HG03064 (cell line): ENCODE measurements around the gene MMP14.
"Not testable (repeated sequence)": the region's sequence is repeated elsewhere in the genome, so short reads cannot be mapped to it uniquely, and the experiment has no call there.

Experiments used
- ATAC-seq: cut with Tn5 transposase; IDR thresholded peaks from one replicate; pipeline ENCODE4 v1.9.1; 2021; ENCODE audit warnings: low read depth; ENCODE audit not compliant: unreplicated experiment

The MMP14 gene

DNA sequence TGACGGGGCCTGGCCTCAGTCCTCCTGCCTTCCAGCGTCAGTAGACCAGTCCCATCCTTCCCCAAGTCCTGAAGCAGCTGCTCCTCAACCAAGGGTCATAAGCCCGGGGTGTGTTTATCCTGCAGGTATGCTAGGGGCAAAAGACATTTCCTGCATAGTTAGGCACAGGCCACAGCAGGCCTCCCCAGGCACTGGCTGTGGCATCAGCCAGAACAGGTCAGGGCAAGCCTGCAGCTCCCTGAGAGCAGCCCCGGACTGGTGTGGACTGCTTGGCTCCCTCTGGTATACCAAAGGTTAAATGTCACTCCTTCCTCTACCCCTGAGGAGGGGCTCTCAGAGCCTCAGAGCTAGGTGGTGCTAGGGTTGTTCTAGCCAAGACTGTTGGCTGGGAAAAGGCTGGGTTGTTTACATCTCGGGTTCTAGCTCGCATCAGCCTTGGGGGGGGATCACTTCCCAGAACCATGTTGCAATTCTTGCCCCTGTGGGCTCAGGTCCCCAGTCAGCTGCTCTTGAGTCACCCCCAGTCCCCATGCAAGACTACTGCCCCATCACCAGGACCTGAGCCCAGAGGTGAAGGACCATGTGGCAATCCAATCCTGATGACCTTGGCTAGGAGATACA is 2.9 kb downstream of the MMP14 start:
- ATAC-seq: no peak

DNA sequence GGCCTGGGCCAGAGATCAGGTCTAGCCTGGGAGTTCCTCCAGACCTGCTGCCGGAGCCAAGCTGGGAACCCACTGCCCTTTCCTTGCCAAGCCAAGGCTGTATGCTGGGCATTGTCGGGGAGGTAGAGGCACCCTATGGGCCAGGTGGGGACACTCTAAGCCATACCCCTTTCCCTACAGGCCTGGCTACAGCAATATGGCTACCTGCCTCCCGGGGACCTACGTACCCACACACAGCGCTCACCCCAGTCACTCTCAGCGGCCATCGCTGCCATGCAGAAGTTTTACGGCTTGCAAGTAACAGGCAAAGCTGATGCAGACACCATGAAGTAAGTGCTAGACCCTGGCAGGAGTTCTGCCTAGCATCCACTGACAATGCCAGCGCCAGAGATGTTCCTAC is 4.9 kb downstream of the MMP14 start:
- ATAC-seq: no peak

DNA sequence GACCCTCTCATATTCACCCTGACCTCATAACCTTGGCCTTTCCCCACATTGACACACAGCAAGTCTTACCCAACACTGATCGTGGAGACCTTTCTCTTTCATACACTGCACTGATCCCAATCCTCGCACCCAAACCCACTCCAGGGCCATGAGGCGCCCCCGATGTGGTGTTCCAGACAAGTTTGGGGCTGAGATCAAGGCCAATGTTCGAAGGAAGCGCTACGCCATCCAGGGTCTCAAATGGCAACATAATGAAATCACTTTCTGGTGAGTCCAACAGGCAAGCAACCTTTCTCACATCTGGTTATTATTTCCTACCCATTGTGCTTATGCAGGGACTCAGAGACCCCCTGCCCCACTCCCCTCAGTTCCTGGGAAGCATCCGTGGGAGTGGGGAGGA is 5.4 kb downstream of the MMP14 start:
- no peak for ATAC-seq

DNA sequence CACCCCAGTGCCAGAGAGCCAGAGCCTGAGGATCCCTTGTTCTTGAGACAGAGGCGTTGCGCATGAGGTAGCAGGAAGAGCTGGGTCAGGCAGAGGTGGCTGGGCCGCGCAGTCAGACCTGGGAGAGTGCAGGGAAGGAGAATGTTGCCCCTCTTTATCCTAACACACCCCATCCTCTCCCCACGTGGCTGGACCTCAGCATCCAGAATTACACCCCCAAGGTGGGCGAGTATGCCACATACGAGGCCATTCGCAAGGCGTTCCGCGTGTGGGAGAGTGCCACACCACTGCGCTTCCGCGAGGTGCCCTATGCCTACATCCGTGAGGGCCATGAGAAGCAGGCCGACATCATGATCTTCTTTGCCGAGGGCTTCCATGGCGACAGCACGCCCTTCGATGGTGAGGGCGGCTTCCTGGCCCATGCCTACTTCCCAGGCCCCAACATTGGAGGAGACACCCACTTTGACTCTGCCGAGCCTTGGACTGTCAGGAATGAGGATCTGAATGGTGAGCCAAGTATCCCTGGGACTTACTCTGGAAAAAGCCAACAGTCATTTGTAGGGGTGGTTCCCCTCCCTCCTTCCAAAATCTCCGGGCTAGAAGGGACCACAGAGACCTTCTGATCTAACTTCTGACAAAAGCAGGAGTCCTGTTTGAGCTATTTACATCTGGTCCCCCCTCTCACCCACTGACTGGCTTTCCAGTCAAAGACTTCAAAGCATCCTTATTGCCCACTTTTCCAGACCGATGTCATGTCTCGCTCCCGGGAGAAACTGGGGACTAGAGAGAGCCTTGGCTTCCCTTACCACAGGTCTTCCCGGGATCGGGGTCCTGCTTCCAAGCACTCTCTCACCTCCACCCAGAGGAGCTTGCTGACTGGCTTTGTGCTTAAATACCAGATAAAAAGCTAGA is 6.1 kb downstream of the MMP14 start:
- no peak for ATAC-seq

DNA sequence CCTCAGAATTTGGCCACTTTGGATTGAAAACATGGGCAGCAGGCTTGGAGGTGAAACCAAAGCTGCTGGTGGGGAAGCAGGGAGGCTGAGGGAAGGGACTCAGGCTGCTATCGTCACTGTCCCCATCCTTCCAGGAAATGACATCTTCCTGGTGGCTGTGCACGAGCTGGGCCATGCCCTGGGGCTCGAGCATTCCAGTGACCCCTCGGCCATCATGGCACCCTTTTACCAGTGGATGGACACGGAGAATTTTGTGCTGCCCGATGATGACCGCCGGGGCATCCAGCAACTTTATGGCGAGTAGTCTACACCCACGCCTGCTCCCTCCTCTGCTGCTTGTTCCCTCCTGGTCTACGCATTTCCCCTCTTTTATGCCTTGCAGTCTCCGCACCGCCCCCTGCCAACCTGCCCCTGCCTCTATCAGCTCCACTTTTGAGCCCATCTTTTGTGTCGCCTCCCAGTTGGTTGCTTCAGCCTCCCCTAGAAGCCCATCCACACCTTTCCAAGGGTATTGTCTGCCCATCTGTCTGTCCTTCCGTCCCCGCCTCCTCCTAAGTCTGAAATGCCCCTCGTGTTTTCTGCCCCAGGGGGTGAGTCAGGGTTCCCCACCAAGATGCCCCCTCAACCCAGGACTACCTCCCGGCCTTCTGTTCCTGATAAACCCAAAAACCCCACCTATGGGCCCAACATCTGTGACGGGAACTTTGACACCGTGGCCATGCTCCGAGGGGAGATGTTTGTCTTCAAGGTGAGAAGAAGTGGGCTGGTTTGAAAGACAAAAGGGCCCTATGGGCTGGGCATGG is 6.9 kb downstream of the MMP14 start:
- no peak for ATAC-seq

DNA sequence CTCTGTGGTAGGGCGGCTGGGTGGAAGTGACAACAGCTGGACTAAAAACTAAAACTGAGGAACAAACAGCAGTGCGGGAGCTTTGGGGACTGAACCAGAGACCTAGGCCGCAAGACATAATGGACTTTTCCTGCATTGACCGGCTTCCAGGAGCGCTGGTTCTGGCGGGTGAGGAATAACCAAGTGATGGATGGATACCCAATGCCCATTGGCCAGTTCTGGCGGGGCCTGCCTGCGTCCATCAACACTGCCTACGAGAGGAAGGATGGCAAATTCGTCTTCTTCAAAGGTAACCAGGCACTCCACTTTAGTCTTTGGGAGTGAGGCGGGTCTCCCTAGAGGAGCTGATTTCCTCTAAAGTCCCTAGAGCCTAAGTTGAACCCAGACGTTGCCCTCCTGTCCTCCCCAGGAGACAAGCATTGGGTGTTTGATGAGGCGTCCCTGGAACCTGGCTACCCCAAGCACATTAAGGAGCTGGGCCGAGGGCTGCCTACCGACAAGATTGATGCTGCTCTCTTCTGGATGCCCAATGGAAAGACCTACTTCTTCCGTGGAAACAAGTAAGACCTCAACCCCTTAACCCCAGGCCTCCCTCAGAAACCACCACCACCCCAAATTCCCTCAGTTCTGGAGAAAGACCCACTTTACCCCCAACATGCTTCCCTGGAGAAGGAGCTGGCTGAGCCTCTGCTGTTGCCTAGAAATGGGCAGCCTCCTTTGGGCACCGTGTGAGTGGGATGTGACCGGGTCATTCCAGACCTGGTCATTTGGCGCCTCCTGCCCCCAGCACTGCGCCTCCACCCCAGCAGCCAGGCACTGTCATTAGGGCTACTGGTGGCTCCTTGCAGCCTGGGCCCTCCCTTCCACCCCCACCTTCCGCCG is 8.1 kb downstream of the MMP14 start:
- ATAC-seq: no peak

DNA sequence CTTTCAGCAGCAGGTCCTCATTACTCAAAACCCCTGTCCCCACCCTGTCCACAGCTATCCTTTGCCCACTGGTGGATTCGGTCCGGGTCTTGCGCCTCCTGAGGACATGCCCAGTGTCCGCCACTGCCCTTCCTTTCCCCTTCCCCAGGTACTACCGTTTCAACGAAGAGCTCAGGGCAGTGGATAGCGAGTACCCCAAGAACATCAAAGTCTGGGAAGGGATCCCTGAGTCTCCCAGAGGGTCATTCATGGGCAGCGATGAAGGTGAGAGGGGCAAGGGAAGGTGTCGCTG is 8.7 kb downstream of the MMP14 start:
- ATAC-seq: no peak

DNA sequence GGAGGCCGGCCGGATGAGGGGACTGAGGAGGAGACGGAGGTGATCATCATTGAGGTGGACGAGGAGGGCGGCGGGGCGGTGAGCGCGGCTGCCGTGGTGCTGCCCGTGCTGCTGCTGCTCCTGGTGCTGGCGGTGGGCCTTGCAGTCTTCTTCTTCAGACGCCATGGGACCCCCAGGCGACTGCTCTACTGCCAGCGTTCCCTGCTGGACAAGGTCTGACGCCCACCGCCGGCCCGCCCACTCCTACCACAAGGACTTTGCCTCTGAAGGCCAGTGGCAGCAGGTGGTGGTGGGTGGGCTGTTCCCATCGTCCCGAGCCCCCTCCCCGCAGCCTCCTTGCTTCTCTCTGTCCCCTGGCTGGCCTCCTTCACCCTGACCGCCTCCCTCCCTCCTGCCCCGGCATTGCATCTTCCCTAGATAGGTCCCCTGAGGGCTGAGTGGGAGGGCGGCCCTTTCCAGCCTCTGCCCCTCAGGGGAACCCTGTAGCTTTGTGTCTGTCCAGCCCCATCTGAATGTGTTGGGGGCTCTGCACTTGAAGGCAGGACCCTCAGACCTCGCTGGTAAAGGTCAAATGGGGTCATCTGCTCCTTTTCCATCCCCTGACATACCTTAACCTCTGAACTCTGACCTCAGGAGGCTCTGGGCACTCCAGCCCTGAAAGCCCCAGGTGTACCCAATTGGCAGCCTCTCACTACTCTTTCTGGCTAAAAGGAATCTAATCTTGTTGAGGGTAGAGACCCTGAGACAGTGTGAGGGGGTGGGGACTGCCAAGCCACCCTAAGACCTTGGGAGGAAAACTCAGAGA is 9.6 kb downstream of the MMP14 start:
- ATAC-seq: no peak

DNA sequence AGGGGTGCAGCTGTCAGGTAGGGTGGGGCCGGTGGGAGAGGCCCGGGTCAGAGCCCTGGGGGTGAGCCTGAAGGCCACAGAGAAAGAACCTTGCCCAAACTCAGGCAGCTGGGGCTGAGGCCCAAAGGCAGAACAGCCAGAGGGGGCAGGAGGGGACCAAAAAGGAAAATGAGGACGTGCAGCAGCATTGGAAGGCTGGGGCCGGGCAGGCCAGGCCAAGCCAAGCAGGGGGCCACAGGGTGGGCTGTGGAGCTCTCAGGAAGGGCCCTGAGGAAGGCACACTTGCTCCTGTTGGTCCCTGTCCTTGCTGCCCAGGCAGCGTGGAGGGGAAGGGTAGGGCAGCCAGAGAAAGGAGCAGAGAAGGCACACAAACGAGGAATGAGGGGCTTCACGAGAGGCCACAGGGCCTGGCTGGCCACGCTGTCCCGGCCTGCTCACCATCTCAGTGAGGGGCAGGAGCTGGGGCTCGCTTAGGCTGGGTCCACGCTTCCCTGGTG is 10.5 kb downstream of the MMP14 start:
- no peak for ATAC-seq

DNA sequence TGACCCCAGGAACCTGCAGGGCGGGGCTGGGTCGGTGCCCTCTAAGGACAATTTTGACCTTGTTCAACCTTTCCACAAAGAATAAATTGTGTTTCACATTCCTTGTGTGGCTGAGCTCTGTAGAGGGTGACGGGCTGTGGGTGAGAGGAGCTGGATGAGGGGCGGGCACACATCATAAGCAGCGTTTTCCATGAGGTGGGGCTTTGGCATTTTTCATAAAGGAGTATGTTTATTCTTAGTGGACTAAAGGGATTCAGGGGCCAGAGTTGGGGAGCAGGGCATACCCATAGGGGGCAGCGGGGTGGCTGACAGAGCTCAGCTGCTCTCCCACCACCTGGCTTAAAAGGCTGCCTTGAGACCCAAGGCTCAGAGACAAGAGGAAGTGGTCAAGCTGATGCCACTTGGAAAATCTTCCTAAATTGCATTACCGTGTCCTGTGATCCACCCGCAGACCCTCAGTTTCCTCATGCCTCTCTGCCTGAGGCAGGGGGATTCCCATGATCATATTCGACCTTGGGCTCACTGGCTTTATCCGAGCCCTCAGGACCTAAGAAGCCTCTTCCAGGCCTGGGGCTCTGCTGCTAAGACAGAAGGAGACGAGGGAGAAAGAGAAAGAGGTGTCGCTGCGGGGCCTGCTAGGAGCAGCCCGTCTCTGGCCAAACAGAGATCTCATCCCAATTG is 11.4 kb downstream of the MMP14 start:
- no peak for ATAC-seq

DNA sequence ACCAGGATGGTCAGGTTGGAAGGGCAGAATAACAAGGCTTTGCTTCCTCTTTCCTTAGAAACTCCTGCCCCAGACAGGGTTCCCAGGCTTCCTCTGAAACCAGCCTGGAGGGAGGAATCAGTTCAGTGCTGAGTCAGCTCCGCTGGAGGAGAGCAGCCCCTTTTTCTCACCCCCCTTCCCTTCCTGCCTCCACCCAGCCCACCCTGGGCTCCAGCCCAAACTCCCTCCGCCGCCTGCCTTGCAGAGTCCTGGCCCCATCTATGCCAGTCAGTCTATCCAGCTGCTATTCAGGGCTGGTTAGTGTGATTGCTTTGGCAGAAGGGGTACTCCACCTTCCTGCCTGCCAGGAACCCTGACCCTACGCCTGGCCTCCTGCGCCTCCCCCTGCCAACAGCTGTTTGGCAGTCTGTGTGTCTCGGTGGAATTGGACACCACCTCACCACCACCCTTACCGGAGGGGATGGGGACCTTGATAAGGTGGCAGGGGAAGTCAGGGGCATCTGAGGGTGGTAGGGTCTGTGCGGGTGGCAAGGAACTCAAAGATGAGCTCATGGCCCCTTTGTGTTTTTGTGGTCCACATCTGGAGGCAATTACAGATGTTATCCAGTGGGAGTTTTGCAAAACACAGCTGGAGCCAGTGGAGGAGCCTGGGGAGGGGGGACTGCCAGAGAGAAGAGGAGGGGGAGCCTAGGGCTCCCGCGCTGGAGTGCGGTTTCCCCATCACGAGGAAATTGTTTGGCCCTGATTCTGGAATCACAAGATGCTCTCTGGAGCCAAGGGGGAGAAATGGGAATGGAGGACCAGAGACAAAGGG is 12.2 kb downstream of the MMP14 start:
- ATAC-seq: no peak

DNA sequence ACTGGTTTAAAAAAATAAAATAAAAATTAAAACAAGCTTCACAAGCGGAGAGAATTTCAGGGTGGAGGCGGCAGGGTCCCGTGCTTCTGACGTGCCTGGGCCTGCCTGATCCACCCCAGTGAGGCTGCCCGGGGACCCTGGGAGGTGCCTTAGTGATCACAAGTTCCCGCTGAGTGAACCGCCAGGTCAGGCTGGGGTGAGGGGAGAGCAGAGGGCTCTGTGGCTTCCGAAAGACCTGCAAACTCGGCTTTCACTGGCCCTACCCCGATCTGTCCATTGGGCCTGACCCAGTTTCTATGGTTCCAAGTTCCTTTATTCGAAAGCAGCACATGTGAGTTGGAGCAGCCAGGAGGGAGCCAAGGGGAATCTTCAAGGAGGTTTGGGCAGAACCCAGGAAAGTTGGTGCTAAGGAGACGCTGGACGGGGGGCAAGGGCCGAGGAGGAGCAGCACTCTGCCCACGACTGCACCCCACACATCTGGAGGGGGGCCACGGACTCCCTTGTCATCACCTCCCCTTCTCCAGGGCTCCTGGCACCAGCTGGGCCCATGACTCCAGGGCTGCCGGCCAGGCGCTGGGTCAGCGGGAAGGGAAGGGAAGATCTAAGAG is 12.9 kb downstream of the MMP14 start:
- ATAC-seq: no peak

DNA sequence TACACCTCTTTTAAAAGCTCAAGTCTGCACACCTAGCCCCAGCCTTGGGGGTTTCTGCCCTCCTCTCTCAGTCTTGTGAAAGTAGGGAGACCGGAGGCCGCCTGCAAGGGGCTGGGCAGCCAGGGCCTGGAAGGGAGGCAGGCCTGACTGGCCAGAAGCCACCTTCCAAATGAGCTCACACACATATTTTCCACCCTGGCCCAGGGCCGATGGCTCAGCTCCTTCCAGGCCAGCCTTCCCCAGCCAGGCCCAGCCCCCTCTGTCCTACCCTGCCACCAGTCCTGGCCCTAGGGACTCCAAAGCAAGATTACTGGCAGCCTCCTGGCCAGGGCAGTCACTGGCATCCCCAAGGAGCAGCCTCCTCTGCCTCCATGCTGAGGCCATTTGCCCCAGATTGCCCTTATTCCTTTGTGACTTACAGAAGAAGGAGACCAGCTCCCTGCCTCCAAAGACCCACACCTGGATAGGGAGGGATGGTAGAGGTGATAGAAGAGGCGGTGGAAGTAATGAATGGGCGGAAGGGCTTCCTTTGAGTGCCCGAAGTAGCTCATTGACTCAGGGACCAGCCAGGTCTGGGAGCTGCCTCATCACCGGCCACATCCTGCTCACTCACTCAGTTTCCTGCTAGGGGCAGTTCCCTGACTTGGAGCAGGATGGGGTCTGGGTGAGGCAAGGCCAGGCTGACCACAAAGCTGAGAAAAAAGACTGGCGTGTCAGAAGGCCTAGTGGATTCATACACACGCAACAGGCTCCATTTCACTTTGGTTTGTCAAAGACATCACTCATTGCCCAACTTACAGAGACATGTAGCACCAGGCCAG is 14.8 kb downstream of the MMP14 start:
- ATAC-seq: no peak

DNA sequence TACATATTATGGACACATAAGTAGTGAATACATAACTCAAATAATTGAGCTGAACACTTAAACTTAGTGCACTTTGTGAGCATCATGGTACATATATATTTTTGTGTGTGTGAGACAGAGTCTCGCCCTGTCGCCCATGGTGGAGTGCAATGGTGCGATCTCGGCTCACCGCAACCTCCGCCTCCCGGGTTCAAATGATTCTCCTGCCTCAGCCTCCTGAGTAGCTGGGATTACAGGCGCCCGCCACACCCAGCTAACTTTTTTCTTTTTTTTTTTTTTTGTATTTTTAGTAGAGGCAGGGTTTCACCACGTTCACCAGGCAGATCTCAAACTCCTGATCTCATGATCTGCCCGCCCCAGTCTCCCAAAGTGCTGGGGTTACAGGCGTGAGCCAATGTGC is 15.8 kb downstream of the MMP14 start:
- not testable (repeated sequence) for ATAC-seq

DNA sequence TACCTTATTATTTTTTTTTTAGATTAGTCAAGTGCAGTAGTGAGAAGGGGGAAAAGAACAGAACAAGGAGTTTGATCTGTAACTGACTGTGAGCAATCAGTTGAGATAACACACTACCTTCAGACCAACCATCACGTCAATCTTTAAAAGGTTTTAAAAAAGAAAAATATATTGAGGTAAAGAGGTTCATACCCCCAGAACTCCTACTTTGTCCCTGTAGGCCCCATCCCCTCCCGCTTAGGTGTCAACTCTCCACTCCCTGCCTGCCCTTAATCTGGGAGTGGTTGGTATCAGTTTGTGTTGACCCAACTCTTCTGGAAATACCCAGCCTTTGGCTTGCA is 16.2 kb downstream of the MMP14 start:
- ATAC-seq: no peak

DNA sequence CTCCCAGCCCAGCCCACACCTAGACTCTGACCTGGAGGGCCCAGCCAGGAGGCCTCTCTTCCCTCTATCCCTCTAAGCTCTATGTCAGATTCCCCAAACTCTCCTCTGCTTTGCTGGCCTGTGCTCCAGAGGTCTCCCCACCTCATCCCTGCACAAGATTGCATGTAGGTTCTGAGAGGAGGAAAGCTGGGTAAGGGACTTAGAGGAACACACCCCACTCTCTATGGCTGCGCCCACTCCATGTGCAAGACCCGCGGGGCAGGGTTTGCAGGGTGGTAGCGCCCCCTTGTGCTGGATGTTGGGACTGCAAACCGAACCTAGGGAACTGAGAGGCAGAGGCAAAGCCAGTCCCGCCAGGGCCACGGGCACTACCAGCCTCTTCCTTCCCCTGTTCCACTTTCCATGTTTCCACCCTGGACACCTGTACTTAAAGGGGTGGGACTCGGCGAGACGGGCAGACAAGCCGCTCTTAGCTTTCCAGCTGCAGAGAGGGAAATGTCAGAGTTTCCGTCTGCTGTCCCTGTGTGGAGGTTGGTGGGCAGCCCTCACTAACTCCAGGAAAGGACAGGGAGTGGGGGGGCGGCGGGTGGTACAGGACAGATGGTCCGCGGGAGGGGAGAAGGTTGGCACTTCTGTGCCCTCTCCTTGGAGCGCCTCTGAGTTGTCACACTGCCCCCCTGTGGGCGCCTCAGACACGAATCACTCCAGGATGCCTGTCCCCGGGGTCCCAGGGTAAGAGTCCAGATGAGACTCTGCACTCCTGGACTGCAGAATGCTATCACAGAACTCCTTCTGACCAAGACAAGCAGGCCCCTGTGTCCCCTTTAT is 16.8 kb downstream of the MMP14 start:
- ATAC-seq: peak; percentile 68
